ENCODE measurements around the gene CTSD. TPM values are rescaled to one million over a fixed set of nuclear protein-coding genes. Genes with fewer than 3 reads are reported as not detected.

Gene CTSD
- total RNA-seq, 1 donor from 2014 or later = 318 TPM

- DNase-seq (ENCODE audit: extremely low spot score, unreplicated experiment) = no peak
- Mint-ChIP-seq H3K4me1 (ENCODE audit: unreplicated experiment) (peaks cover 4% of the 10 kb centered on the region), H3K4me3 (no peak overlapping the region), H3K36me3 (no peaks in the 10 kb centered on the region), H3K27ac (no peak overlapping the region), H3K9me3 (no peaks in the 10 kb centered on the region), H3K27me3 (peaks cover 12% of the 10 kb centered on the region)
- TF ChIP-seq CTCF (conservative IDR thresholded peaks at IDR 0.05) = no peak
Measured at GRCh38 chr11:1782031-1782590, 18.4 kb upstream of the CTSD start.

GRCh38 chr11:1781593-1781975, 17.9 kb upstream of the CTSD start:
- no peaks in the 10 kb centered on the region for H3K36me3 Mint-ChIP-seq
- H3K27me3 Mint-ChIP-seq = peaks cover 9% of the 10 kb centered on the region
- TF ChIP-seq CTCF (conservative IDR thresholded peaks at IDR 0.05) = no peak
- no peak for DNase-seq (ENCODE audit: extremely low spot score, unreplicated experiment)
- no peak overlapping the region for H3K27ac Mint-ChIP-seq
- peaks cover 4% of the 10 kb centered on the region for H3K4me1 Mint-ChIP-seq (ENCODE audit: unreplicated experiment)
- no peaks in the 10 kb centered on the region for H3K9me3 Mint-ChIP-seq
- no peak overlapping the region for H3K4me3 Mint-ChIP-seq

GRCh38 chr11:1780700-1781592, 17.2 kb upstream of the CTSD start:
- no peak for DNase-seq (ENCODE audit: extremely low spot score, unreplicated experiment)
- H3K4me1 Mint-ChIP-seq (ENCODE audit: unreplicated experiment) = peaks cover 4% of the 10 kb centered on the region
- H3K27ac Mint-ChIP-seq = no peak overlapping the region
- no peak for TF ChIP-seq CTCF (conservative IDR thresholded peaks at IDR 0.05)
- no peaks in the 10 kb centered on the region for H3K36me3 Mint-ChIP-seq
- H3K9me3 Mint-ChIP-seq = no peaks in the 10 kb centered on the region
- H3K4me3 Mint-ChIP-seq = no peak overlapping the region
- H3K27me3 Mint-ChIP-seq = peaks cover 8% of the 10 kb centered on the region

GRCh38 chr11:1779806-1780699, 16.3 kb upstream of the CTSD start:
- peaks cover 8% of the 10 kb centered on the region for H3K27me3 Mint-ChIP-seq
- H3K4me1 Mint-ChIP-seq (ENCODE audit: unreplicated experiment) = peaks cover 4% of the 10 kb centered on the region
- TF ChIP-seq CTCF (conservative IDR thresholded peaks at IDR 0.05) = no peak
- no peak for DNase-seq (ENCODE audit: extremely low spot score, unreplicated experiment)
- no peak overlapping the region for H3K4me3 Mint-ChIP-seq
- no peaks in the 10 kb centered on the region for H3K9me3 Mint-ChIP-seq
- H3K36me3 Mint-ChIP-seq = no peaks in the 10 kb centered on the region
- no peak overlapping the region for H3K27ac Mint-ChIP-seq

- Mint-ChIP-seq H3K27ac (no peak overlapping the region), H3K4me1 (ENCODE audit: unreplicated experiment) (peaks cover 4% of the 10 kb centered on the region), H3K4me3 (no peak overlapping the region), H3K27me3 (peaks cover 8% of the 10 kb centered on the region), H3K36me3 (no peaks in the 10 kb centered on the region), H3K9me3 (no peaks in the 10 kb centered on the region)
- no peak for TF ChIP-seq CTCF (conservative IDR thresholded peaks at IDR 0.05)
- DNase-seq (ENCODE audit: extremely low spot score, unreplicated experiment) = no peak
Measured at GRCh38 chr11:1779034-1779805, 15.5 kb upstream of the CTSD start.

Measured in type B pancreatic cell (in vitro differentiated cells).